HG02981 (cell line): ENCODE results near the gene CCDC136.

Experiments
- ATAC-seq: cut with Tn5 transposase; IDR thresholded peaks from one replicate; pipeline ENCODE4 v1.9.1; 2021; ENCODE audit warnings: mild to moderate bottlenecking, moderate library complexity; ENCODE audit not compliant: unreplicated experiment

Gene CCDC136

GRCh38 chr7:128841921-128842673 lies 50.3 kb downstream of the CCDC136 start:
- ATAC-seq, result no peak

GRCh38 chr7:128842674-128843641 lies 51.2 kb downstream of the CCDC136 start:
- no peak for ATAC-seq

- ATAC-seq, result no peak
Measured at GRCh38 chr7:128843938-128844621, 52.3 kb downstream of the CCDC136 start.

- no peak for ATAC-seq
Measured at GRCh38 chr7:128844777-128845311, 53.1 kb downstream of the CCDC136 start.

- no peak for ATAC-seq
Measured at GRCh38 chr7:128845475-128845874, 53.7 kb downstream of the CCDC136 start.

GRCh38 chr7:128845987-128846386 lies 54.2 kb downstream of the CCDC136 start:
- no peak for ATAC-seq

GRCh38 chr7:128846781-128847444 lies 55.1 kb downstream of the CCDC136 start:
- ATAC-seq, result no peak

GRCh38 chr7:128847721-128848211 lies 56.0 kb downstream of the CCDC136 start:
- ATAC-seq, result no peak

GRCh38 chr7:128848289-128849155 lies 56.8 kb downstream of the CCDC136 start:
- ATAC-seq, result no peak

GRCh38 chr7:128849156-128849515 lies 57.4 kb downstream of the CCDC136 start:
- no peak for ATAC-seq

- ATAC-seq, result no peak
Measured at GRCh38 chr7:128849804-128850490, 58.2 kb downstream of the CCDC136 start.

- ATAC-seq, result no peak
Measured at GRCh38 chr7:128852537-128853254, 60.9 kb downstream of the CCDC136 start.

GRCh38 chr7:128853799-128854198 lies 62.0 kb downstream of the CCDC136 start:
- no peak for ATAC-seq

GRCh38 chr7:128854396-128854795 lies 62.6 kb downstream of the CCDC136 start:
- ATAC-seq, result no peak

GRCh38 chr7:128855559-128855958 lies 63.8 kb downstream of the CCDC136 start:
- no peak for ATAC-seq

GRCh38 chr7:128856001-128856718 lies 64.4 kb downstream of the CCDC136 start:
- no peak for ATAC-seq

GRCh38 chr7:128858380-128859231 lies 66.8 kb downstream of the CCDC136 start:
- ATAC-seq, result no peak
